SK-N-MC (cell line): ENCODE results near the gene AUTS2.

Experiments used
- DNase-seq: peaks from one replicate; pipeline ENCODE4 v3.0.0-alpha.2; 2011; ENCODE audit warnings: low read depth, low spot score
- H3K27ac ChIP-seq: fragments of 200-600 bp; sonication (generic); 2 replicates; pipeline ENCODE4 v1.5.1; 2016; ENCODE audit warnings: mixed run types
- H3K36me3 ChIP-seq: fragments of 200-600 bp; sonication (generic); 2 replicates; pipeline ENCODE4 v1.6.1; 2017; ENCODE audit warnings: antibody characterized with exemption, low read length, mixed read lengths; ENCODE audit not compliant: insufficient read depth
- H3K4me3 ChIP-seq: fragments of 200-600 bp; sonication (generic); 2 replicates; pipeline ENCODE4 v1.5.1; 2016
- H3K9ac ChIP-seq: fragments of 200-600 bp; sonication (generic); 2 replicates; pipeline ENCODE4 v1.8.0; 2017; ENCODE audit warnings: mixed run types, mixed read lengths; ENCODE audit not compliant: insufficient read length
- H3K9me3 ChIP-seq: fragments of 200-600 bp; sonication (generic); 2 replicates; pipeline ENCODE4 v1.6.1; 2017; ENCODE audit warnings: low read depth, mild to moderate bottlenecking, antibody characterized with exemption, low read length, moderate library complexity, mixed read lengths
- EZH2 ChIP-seq: fragments of 200-600 bp; sonication (generic); IDR thresholded peaks from one replicate; pipeline ENCODE4 v1.6.1; 2017; ENCODE audit warnings: antibody characterized with exemption
- FOXP2 ChIP-seq: optimal IDR thresholded peaks from 2 replicates; pipeline ENCODE3; 2011; ENCODE audit warnings: mild to moderate bottlenecking, moderate library complexity; ENCODE audit not compliant: insufficient read depth; ENCODE audit errors: extremely low read length, control extremely low read depth
- POLR2AphosphoS5 ChIP-seq: IDR thresholded peaks from 2 replicates; pipeline ENCODE4 v1.6.1; 2012; ENCODE audit warnings: mild to moderate bottlenecking, low read depth, low read length, borderline replicate concordance

AUTS2 gene

GRCh38 chr7:70414368-70414767 lies 816.1 kb downstream of the AUTS2 start:
- TF ChIP-seq POLR2AphosphoS5 (no peak), FOXP2 (no peak)
- no peak for DNase-seq
- no peak overlapping the region for H3K27ac ChIP-seq
- H3K9me3 ChIP-seq: no peaks in the 10 kb centered on the region
- no peak overlapping the region for H3K4me3 ChIP-seq
- H3K9ac ChIP-seq: no peak overlapping the region
- H3K36me3 ChIP-seq: no peaks in the 10 kb centered on the region

GRCh38 chr7:70415179-70415972 lies 817.1 kb downstream of the AUTS2 start:
- Histone ChIP-seq H3K4me3 (no peak overlapping the region), H3K9me3 (no peaks in the 10 kb centered on the region), H3K36me3 (no peaks in the 10 kb centered on the region), H3K27ac (no peak overlapping the region), H3K9ac (no peak overlapping the region)
- DNase-seq: no peak
- TF ChIP-seq EZH2: no peak
- TF ChIP-seq POLR2AphosphoS5: no peak
- no peak for TF ChIP-seq FOXP2

- TF ChIP-seq POLR2AphosphoS5 (no peak), EZH2 (no peak)
- H3K9me3 ChIP-seq: no peaks in the 10 kb centered on the region
- H3K27ac ChIP-seq: no peak overlapping the region
- H3K4me3 ChIP-seq: no peak overlapping the region
- no peak for DNase-seq
- H3K36me3 ChIP-seq: no peaks in the 10 kb centered on the region
- no peak overlapping the region for H3K9ac ChIP-seq
Observed at GRCh38 chr7:70416347-70416985, 818.2 kb downstream of the AUTS2 start.

- no peak for DNase-seq
- H3K36me3 ChIP-seq: no peaks in the 10 kb centered on the region
- H3K9me3 ChIP-seq: no peaks in the 10 kb centered on the region
- no peak for TF ChIP-seq FOXP2
- TF ChIP-seq POLR2AphosphoS5: no peak
- no peak for TF ChIP-seq EZH2
- H3K4me3 ChIP-seq: no peak overlapping the region
- no peak overlapping the region for H3K27ac ChIP-seq
- H3K9ac ChIP-seq: no peak overlapping the region
Observed at GRCh38 chr7:70416986-70417655, 818.8 kb downstream of the AUTS2 start.

GRCh38 chr7:70419526-70420380 lies 821.5 kb downstream of the AUTS2 start:
- no peak overlapping the region for H3K27ac ChIP-seq
- DNase-seq: peak; percentile 10

GRCh38 chr7:70420381-70420662 lies 822.0 kb downstream of the AUTS2 start:
- TF ChIP-seq FOXP2 (no peak), POLR2AphosphoS5 (no peak), EZH2 (no peak)
- no peak overlapping the region for H3K9ac ChIP-seq
- no peaks in the 10 kb centered on the region for H3K9me3 ChIP-seq
- H3K27ac ChIP-seq: no peak overlapping the region
- H3K4me3 ChIP-seq: 0 out of 2 replicates have a peak overlapping the region, but pooled peaks have one; percentile 2
- no peak for DNase-seq
- no peaks in the 10 kb centered on the region for H3K36me3 ChIP-seq

More at GRCh38 chr7:70419526-70420380, 821.5 kb downstream of the AUTS2 start:
- H3K4me3 ChIP-seq: 0 out of 2 replicates have a peak overlapping the region, but pooled peaks have one; percentile 31
- H3K9me3 ChIP-seq: no peaks in the 10 kb centered on the region
- H3K36me3 ChIP-seq: no peaks in the 10 kb centered on the region
- TF ChIP-seq FOXP2 (no peak), EZH2 (no peak), POLR2AphosphoS5 (no peak)
- no peak overlapping the region for H3K9ac ChIP-seq

GRCh38 chr7:70421319-70421718 lies 823.0 kb downstream of the AUTS2 start:
- Histone ChIP-seq H3K9me3 (no peaks in the 10 kb centered on the region), H3K36me3 (no peaks in the 10 kb centered on the region), H3K27ac (no peak overlapping the region), H3K9ac (no peak overlapping the region), H3K4me3 (no peak overlapping the region)
- TF ChIP-seq EZH2 (no peak), POLR2AphosphoS5 (no peak), FOXP2 (no peak)
- no peak for DNase-seq

- TF ChIP-seq FOXP2 (no peak), POLR2AphosphoS5 (no peak), EZH2 (no peak)
- no peak overlapping the region for H3K4me3 ChIP-seq
- no peak overlapping the region for H3K27ac ChIP-seq
- H3K9me3 ChIP-seq: no peaks in the 10 kb centered on the region
- DNase-seq: no peak
- no peak overlapping the region for H3K9ac ChIP-seq
- no peaks in the 10 kb centered on the region for H3K36me3 ChIP-seq
Observed at GRCh38 chr7:70426249-70426880, 828.1 kb downstream of the AUTS2 start.
